RWPE1 (cell line): ENCODE results near the gene CSAG1.
"Not testable (repeated sequence)": the region's sequence is repeated elsewhere in the genome, so short reads cannot be mapped to it uniquely, and the experiment has no call there.

Source experiments
- CTCF ChIA-PET: fragments of 350-600 bp; sonication (Branson Sonifier 250); formaldehyde crosslinking; extraction: SDS; loops from one replicate; lab custom pipeline; 2021; lab: Yijun Ruan, JAX
- POLR2A ChIA-PET: fragments of 400-600 bp; formaldehyde crosslinking; extraction: SDS; loops from one replicate; lab custom pipeline; 2020; ENCODE audit warnings: antibody characterized with exemption; ENCODE audit not compliant: low non-redundant PET; lab: Yijun Ruan, JAX
- DNase-seq: peaks from one replicate; pipeline ENCODE4 v3.0.0; 2012; ENCODE audit warnings: low spot score
- H3K27ac ChIP-seq: fragments of 450-650 bp; 2 replicates; pipeline ENCODE4 v1.5.1; 2017
- TF ChIP-seq, protein P1 (sequence below): fragments of 450-650 bp; conservative IDR thresholded peaks from 2 replicates; pipeline ENCODE4 v1.5.1; 2017; ENCODE audit warnings: low read depth, mild to moderate bottlenecking

Gene CSAG1

DNA sequence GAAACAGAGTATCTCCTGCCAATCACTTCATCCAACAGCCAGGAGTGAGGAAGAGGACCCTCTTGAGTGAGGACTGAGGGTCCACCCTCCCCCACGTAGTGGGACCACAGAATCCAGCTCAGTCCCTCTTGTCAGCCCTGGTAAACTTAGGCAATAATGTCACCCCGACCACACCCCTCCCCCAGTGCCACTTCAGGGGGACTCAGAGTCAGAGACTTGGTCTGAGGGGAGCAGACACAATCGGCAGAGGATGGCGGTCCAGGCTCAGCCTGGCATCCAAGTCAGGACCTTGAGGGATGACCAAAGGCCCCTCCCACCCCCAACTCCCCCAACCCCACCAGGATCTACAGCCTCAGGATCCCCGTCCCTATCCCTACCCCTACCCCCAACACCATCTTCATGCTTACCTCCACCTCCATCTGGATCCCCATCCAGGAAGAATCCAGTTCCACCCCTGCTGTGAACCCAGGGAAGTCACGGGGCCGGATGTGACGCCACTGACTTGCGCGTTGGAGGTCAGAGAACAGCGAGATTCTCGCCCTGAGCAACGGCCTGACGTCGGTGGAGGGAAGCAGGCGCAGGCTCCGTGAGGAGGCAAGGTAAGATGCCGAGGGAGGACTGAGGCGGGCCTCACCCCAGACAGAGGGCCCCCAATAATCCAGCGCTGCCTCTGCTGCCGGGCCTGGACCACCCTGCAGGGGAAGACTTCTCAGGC lies at the start of gene CSAG1, which contains the start of gene MAGEA12:
Gene CSAG1 (minus strand): TSS at position 461 of the 715 bp plus-strand sequence. CDS start 1,261 bp downstream, outside the sequence.
Gene MAGEA12 (plus strand): TSS at position 497 of the 715 bp plus-strand sequence. CDS start 2,405 bp downstream, outside the sequence.
- no peak for DNase-seq
- no peak within 1 kb of the TSS for H3K27ac ChIP-seq
- CTCF ChIA-PET: no interaction called here
- TF ChIP-seq, protein P1, sequence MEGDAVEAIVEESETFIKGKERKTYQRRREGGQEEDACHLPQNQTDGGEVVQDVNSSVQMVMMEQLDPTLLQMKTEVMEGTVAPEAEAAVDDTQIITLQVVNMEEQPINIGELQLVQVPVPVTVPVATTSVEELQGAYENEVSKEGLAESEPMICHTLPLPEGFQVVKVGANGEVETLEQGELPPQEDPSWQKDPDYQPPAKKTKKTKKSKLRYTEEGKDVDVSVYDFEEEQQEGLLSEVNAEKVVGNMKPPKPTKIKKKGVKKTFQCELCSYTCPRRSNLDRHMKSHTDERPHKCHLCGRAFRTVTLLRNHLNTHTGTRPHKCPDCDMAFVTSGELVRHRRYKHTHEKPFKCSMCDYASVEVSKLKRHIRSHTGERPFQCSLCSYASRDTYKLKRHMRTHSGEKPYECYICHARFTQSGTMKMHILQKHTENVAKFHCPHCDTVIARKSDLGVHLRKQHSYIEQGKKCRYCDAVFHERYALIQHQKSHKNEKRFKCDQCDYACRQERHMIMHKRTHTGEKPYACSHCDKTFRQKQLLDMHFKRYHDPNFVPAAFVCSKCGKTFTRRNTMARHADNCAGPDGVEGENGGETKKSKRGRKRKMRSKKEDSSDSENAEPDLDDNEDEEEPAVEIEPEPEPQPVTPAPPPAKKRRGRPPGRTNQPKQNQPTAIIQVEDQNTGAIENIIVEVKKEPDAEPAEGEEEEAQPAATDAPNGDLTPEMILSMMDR: no peak
- POLR2A ChIA-PET: no interaction called here

- H3K27ac ChIP-seq, POLR2A ChIA-PET, CTCF ChIA-PET, DNase-seq: not testable (repeated sequence)
Observed at GRCh38 chrX:152769549-152770289, 36.2 kb upstream of the CSAG1 start, which contains the start of gene MAGEA6. Gene MAGEA6 (minus strand): TSS chrX:152769689. CDS start chrX:152767650, 2,039 bp downstream.

DNA sequence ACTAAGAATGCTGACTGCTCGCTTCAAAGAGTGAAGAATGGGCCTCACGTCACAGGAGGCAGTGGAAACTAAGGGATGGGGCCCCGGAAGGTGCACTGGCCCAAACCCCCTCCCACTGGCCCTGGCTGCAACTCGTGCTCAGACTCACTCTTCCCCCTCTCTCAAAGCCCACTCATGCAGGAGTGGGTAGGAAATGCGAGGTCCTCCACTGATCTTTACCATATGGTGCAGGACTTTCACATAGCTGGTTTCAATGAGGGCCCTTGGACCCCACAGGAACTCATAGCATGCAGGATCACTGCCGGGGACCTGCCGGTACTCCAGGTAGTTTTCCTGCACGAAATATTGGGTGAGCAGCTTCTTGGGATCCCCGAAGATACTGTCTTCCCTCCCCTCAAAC lies 33.0 kb upstream of the CSAG1 start:
- H3K27ac ChIP-seq, CTCF ChIA-PET, POLR2A ChIA-PET, DNase-seq: not testable (repeated sequence)

- CTCF ChIA-PET, POLR2A ChIA-PET, DNase-seq, H3K27ac ChIP-seq: not testable (repeated sequence)
Observed at GRCh38 chrX:152761582-152761981, 28.1 kb upstream of the CSAG1 start.

DNA sequence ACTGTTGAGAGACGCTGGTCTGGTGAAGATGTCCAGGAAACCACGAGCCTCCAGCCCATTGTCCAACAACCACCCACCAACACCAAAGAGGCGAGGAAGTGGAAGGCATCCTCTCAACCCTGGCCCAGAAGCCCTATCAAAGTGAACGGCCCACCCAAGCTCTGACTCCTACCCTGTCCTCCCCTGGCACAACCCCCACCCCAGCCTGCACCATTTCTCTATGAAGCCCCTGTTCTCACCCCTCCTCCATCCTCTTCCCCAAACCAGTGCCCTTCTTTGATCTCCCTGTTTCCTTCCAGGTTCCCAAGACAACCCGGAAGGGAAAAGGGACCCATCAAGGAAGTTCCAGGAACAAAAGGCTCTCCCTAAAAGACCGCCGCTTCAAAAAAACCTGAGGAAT lies 26.0 kb upstream of the CSAG1 start:
- POLR2A ChIA-PET, CTCF ChIA-PET, DNase-seq, H3K27ac ChIP-seq: not testable (repeated sequence)

GRCh38 chrX:152758918-152759317 lies 25.4 kb upstream of the CSAG1 start, which contains the start of gene CSAG3:
Gene CSAG3 (plus strand): TSS chrX:152759218.
- POLR2A ChIA-PET, H3K27ac ChIP-seq, CTCF ChIA-PET, DNase-seq: not testable (repeated sequence)

DNA sequence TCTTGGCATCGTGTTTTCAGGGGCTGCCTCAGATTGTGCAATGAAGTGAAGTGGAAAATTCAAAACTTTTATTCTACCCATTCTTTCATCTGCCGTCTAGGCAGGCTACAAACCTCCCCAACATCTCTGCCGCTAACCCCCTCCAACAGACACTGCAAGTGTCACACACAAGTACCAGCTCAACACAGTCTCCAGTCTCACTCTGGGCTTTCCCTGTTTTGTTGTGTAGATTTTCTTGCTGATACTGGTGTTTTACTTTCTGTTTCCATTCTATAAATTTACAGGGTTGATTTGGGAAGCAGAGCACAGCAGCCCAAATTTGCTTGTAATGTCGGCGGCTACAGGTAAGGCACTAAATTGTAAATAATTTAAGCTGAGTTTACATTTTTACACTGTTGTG lies 21.4 kb upstream of the CSAG1 start:
- POLR2A ChIA-PET, CTCF ChIA-PET, H3K27ac ChIP-seq, DNase-seq: not testable (repeated sequence)

GRCh38 chrX:152753686-152754650 lies 20.4 kb upstream of the CSAG1 start, which contains the start of gene MAGEA2:
Gene MAGEA2 (minus strand): TSS chrX:152753842. CDS start chrX:152751363, 2,479 bp downstream.
- CTCF ChIA-PET, POLR2A ChIA-PET, H3K27ac ChIP-seq, DNase-seq: not testable (repeated sequence)

DNA sequence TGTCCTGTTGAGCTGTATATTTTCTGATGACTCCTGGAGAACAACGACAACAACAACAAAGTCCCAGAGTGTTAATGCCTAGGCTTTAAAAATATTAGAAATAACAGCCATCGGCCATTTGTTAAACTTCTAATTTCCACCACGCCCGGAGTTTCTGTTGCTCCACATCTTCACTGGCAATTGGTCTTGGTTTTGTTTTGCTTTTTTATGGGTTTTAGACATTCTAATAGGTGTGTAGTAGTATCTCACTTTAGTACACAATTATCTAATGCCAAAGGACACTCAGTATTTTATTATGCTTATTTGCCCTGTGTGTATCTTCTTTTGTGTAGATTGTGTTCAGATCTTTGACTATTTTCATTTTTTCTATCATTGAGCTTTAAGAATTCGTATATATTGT lies 5.0 kb upstream of the CSAG1 start:
- ChIA-PET POLR2A (no interaction called here), CTCF (no interaction called here)
- H3K27ac ChIP-seq: no peak overlapping the region
- TF ChIP-seq, protein P1: no peak
- no peak for DNase-seq

- CTCF ChIA-PET, POLR2A ChIA-PET: not testable (repeated sequence)
Observed at GRCh38 chrX:152736528-152736927, 3.0 kb upstream of the CSAG1 start.

More at GRCh38 chrX:152736528-152736927, 3.0 kb upstream of the CSAG1 start:
- not testable (repeated sequence) for H3K27ac ChIP-seq, DNase-seq
